Spleen (tissue), 7 donors: ENCODE data around the gene FAM25A.

Experiments used
- POLR2AphosphoS5 ChIP-seq, 3 donors: sonication (generic); formaldehyde crosslinking; IDR thresholded peaks; one replicate each; pipeline ENCODE4 v1.5.1; 2017; ENCODE audit warnings: antibody characterized with exemption in 3 of 3
- TF ChIP-seq, protein P1 (sequence below), 11 experiments: fragments of 200-600 bp in 7 of 11; fragments of 450-650 bp in 4 of 11; sonication (generic) in 4 of 11; IDR thresholded peaks in 8 of 11; conservative IDR thresholded peaks in 3 of 11; 1 replicate in 7 of 11; 2 replicates in 4 of 11; pipeline versions ENCODE4 v1.4.0 to v1.8.0; 2016 to 2021; ENCODE audit warnings: antibody characterized with exemption in 11 of 11, inconsistent platforms in 4 of 11, mild to moderate bottlenecking in 1 of 11
- donor health status: DM: no; HTN: no; CAD: no; lungs with moderate emphysema.
- donor health status: DM: no; HTN: no; CAD: no.
- donor health status: DM: no; HTN: no; CAD: no.

DNA sequence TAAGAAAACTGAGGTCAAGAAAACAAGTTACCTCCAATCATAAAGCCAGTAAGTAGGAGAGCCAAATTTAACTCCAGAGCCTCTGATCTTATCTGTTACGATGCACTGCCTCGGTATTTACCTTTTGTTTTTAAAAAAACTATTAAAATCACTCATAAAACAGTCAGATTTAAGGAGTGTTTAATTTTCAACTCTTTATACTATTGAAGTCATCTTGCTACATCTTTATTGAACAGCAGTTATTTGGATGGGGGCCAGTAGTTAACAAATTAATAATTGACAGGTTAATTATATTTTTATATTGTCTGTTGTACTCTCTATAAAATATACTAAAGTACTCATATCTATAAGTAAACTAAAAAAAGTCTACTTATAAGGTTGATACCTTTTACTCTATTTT is 27.2 kb upstream of the FAM25A start:
- TF ChIP-seq POLR2AphosphoS5 (IDR thresholded peaks at IDR 0.05), result no peak
- TF ChIP-seq, protein P1, sequence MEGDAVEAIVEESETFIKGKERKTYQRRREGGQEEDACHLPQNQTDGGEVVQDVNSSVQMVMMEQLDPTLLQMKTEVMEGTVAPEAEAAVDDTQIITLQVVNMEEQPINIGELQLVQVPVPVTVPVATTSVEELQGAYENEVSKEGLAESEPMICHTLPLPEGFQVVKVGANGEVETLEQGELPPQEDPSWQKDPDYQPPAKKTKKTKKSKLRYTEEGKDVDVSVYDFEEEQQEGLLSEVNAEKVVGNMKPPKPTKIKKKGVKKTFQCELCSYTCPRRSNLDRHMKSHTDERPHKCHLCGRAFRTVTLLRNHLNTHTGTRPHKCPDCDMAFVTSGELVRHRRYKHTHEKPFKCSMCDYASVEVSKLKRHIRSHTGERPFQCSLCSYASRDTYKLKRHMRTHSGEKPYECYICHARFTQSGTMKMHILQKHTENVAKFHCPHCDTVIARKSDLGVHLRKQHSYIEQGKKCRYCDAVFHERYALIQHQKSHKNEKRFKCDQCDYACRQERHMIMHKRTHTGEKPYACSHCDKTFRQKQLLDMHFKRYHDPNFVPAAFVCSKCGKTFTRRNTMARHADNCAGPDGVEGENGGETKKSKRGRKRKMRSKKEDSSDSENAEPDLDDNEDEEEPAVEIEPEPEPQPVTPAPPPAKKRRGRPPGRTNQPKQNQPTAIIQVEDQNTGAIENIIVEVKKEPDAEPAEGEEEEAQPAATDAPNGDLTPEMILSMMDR (IDR thresholded peaks at IDR 0.05 in 8 of 11, conservative IDR thresholded peaks at IDR 0.05 in 3 of 11), result no peak
